ENCODE data around the gene PPY.
"Not testable (repeated sequence)": the region's sequence is repeated elsewhere in the genome, so short reads cannot be mapped to it uniquely, and the experiment has no call there.

Gene PPY

DNA sequence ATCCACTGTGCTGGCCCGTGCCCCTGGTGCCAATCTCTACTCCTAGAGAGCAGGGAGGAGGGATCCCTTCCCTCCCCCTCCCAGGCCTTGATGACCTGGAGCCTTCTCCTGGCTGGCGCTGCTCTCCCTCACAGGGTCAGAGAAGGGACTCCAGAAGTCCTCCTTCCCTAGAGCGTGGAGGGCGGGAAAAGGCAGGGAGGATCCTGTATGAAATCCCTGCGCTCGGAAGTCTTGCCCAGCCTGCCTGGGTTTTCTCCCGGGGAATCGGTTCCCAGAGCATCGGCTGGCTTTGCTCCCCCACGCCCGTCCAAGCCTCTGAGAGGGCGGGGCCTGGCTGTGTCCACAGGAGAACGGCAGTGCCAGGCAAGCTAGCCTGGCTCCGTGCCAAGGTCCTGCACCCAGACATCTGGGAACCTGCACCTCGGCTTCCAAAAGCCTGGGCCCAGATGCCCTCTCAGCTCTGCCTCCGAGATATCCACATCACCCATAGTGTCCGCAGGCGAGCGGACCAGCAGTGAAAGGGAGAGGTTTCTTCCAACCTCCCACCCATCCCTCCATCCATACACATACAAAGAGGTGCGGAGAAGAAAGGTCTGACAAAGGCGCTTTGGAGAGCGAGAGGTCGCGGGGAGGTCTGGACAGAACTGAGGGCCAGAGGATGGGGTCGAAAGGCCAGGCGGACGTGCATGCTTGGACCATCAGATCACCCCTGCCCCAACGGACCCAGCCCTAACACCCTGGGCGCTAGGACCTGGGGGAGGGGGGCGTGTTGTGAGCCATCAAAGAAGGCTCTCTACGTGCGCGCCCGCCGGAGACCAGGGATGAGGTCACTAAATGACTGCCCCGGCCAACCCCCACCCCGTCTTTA lies 36.1 kb downstream of the PPY start:
- DNase-seq (ENCODE audit: low read depth in 2 of 2): no peak

DNA sequence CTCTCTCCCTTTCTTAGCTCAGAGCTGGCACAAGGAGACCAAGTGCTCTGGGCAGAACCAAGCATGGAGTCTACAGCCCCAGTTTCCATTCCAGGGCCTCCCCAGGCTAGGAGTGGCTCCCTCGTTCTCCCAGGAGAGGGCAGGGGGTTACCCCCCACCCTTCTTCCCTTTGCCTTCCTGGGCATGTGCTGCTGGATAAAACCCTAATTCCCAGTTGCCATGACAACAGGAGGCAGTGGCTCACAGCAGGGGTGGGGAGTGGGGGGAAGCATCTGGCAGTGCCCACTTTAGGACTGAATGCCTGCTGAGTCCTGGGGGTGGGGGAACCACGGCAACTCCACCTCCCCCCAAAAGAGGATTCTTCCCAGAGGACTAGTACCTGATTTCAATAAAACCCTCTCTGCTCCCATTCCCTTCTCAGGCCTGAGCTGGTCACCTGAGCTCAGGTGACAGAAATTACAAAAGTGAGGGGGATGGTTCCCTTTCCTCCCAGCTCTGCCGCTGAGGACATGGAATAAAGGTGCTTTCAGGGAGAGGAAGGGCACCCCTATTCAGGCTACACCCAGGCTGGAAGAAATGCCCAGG lies 36.8 kb downstream of the PPY start:
- DNase-seq (ENCODE audit: low read depth in 2 of 2): no peak

DNA sequence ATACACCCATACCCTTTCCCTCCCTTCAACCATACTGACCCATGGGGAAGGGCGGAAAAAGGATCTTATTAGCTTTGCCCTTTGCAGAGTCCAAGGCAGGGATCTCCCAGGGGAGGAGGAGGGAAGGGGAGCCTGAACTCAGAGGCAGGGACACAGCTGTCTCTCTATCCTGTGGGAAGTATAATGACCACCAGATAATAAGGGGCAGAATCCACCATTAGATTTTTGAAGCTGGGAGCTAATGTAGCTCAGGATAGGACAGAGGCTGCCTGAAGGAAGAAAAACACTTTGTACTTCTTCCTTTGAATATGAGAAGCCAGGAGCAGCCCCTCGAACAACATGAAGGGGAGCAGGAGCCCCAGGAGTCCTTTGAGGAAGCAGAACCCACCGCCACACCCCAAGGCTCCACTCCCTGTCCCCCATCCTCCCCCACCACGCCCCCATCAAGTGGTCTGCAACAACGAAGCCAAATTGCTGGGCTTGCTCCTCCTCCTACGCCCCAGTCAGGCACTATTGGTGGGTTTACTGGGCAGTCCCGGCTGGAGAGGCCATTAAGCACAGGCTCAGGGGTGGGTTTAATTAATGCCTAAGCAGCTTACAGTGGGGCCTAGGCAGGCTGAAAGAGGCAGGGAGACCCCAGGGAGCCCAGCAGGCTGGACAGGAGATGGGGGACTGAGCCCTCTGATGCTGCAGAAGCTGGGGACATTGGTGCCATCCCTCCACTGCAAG lies 40.3 kb downstream of the PPY start:
- no peak for DNase-seq (ENCODE audit: low read depth in 2 of 2)

DNA sequence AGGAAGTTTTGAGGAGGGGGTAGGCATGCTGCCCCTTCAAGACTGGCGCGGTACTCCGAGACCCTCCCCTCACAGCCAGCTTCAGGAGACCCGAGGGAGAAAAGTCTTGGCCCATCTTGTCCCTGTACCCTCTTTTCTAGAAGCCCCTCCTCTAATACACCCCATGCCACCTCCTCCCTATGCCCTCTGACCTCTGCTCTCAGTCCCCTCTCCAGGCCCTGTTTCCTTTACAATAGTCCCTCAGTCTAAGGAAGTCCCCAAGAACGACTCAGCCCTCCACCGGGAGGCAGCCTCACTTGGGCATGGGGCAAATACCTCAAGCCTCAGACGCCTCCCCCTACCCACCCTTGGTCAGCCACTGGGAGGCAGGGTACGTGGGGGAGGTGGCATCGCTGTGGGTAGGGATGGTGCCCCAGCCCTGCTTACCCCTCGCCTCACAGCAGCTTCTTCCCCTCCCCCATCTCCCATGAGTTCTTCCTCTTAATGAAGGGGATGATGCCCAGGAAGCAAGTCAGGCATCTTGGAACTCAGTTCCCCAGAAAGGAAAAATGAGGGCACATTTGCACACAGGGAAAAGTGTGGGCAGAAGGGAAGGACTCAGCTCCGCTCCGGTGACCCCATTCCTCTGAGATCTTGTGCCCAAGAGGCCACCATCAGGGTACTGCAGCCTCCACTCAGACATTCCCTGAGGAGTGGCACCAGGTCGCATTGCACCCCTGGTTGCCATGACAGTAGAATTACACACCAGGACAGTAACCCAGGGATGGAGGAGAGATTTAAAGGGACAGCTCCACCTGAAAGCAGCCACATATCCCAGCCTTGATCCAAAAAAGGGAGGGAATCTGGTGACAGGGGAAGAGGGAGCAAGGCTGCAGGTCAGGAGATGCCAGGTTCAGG lies 41.2 kb downstream of the PPY start:
- DNase-seq (ENCODE audit: low read depth in 2 of 2): no peak

DNA sequence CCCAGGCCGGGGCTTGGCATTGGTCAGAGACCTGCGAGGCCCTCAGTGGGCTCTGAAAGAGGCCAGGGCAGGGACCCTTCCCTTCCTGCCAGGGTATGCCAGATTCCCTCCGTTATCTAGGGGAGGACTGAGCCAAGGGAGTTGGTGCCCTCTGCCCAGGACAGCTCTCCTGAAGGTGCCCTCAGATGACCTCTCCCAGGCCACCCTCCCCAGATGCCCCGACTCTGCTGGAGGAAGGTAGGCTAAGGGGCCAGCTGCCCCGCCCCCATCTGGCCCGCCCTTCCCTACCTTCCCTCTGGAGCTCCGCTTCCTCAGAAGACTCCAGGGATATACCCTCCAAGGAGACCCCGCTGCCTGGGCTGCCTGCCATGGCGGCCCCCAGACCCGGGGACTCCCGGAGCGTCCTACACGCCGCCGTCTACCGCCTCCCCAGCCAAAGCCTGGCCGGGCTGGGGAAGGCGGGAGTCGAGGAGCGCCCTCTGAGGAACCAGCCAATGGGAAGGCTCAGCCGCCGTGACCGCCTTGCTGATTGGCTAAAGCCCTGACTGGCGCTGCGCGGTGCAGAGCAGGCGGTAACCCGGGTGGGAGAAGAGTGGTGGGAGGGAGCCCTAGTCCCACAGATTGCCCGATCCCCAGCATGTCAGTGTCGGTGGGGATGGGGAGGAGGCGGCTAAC lies 42.0 kb downstream of the PPY start:
- DNase-seq (ENCODE audit: low read depth in 2 of 2): peak; percentile 61 to 82

DNA sequence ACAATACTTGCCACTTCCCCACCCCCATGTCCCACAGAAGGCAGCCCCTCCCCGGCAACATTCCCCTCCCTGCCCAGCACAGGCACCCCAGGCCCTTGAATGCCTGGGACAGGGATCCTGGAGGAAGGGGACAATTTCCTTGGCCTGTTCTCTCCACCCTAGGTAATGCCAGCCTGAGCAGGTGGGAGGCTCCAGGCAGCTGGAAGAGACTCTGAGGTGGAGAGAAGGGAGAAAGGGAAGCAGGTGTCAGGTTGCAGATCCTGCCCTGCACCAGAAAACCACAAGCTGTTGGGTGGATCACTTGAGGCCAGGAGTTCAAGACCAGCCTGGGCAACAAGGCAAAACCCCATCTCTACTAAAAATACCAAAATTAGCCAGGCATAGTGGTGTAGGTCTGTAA lies 43.8 kb downstream of the PPY start:
- no peak for DNase-seq (ENCODE audit: low read depth in 2 of 2)

DNA sequence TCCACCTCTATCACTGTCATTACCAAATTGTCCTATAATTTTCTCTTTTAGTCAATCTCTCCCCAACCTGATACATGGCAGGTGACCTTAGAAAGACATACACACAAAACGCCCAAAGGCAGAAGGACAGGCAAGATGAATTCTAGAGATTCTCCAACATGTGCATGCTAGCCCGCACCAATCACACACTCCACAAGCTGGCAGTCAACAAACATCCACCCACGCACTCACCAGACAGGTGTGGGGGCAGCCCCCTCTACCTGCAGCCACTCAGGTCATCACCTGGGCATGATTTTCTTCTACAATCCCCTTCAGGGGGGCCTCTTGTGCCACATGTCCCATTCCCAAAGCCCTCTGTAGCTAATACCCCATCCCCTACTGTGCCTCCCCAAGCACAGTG lies 44.4 kb downstream of the PPY start:
- DNase-seq (ENCODE audit: low read depth in 2 of 2): no peak

DNA sequence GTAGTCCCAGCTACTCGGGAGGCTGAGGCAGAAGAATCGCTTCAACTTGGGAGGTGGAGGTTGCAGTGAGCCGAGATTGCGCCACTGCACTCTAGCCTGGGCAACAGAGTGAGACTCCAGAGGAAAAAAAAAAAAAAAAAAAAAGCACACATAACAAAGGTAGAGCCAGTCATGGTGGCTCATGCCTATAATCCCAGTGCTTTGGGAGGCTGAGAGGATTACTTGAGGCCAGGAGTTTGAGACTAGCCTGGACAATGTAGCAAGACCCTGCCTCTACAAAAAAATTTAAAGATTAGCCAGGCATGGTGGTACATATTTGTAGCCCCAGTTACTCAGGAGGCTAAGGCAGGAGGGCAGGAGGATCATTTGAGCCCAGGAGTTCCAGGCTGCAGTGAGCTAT lies 47.8 kb downstream of the PPY start:
- not testable (repeated sequence) for DNase-seq (ENCODE audit: low read depth in 2 of 2)

DNA sequence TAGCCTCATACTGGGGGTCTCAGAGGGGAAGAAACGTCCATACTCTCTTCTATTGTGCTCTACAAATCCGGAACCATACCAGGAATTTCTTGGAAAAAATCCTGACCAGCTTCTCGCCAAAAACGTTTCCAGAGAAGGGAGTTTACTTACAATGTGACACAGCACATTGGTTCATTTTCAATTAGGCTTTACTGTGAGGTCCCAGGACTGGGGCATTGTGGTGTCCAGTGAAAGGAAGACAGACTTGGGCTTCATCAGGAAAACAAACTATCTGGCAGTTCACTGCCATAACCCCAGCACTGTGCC lies 49.7 kb downstream of the PPY start:
- no peak for DNase-seq (ENCODE audit: low read depth in 2 of 2)

DNA sequence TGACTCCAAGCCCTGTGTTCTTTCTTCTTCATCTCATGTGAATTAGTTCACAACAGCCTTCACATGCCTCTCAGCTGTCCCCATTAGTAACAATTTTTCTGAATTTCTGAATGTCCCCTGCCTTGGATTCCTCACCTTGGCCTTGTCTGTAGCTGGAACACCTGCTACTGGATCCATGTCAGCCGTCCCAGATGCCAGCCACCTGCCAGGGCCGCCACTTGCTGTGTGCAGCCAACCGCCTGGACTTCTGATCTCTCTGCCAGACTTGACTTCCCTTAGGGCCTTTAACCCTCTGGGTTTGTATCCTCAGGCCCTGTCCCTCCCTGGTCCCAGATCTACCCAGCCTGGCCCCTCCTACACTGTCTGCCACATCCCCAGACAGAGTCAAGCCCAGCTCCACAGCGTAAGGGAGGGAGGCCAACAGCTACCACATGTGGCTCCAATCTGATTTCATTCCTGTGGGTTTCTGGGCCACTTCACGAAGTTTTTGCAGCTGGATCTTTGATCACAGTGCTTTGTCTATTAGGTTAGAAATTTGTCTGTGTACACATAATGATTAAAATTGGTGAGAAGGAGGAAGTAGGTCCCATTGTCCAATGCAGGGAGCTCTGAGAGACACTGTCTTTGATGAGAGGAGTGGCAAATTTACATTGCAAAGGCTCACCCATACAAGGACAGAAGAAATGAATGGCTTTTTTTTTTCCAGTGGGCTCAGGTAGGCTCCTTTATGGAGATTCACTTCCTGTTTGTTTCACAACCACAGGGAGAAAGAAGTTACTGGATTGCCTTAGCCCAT lies 50.2 kb downstream of the PPY start:
- no peak for DNase-seq (ENCODE audit: low read depth in 2 of 2)

Data from activated CD4-positive, alpha-beta T cell treated with anti-CD3 and anti-CD28 coated beads for 24 hours (primary cell).